ENCODE data around the gene ZBTB7A.

Gene ZBTB7A

GRCh38 chr19:4093643-4094175, 27.0 kb upstream of the ZBTB7A start:
- DNase-seq = no peak

GRCh38 chr19:4090356-4091220, 23.9 kb upstream of the ZBTB7A start:
- no peak for DNase-seq

- no peak for DNase-seq
Measured at GRCh38 chr19:4089946-4090345, 23.2 kb upstream of the ZBTB7A start.

GRCh38 chr19:4089400-4089908, 22.8 kb upstream of the ZBTB7A start:
- DNase-seq = no peak

GRCh38 chr19:4088975-4089374, 22.3 kb upstream of the ZBTB7A start:
- no peak for DNase-seq

- no peak for DNase-seq
Measured at GRCh38 chr19:4087787-4088679, 21.3 kb upstream of the ZBTB7A start.

GRCh38 chr19:4086411-4086867, 19.7 kb upstream of the ZBTB7A start:
- no peak for DNase-seq

GRCh38 chr19:4084547-4084877, 17.8 kb upstream of the ZBTB7A start:
- DNase-seq = no peak

GRCh38 chr19:4083677-4084546, 17.2 kb upstream of the ZBTB7A start:
- no peak for DNase-seq

GRCh38 chr19:4082172-4082571, 15.5 kb upstream of the ZBTB7A start:
- DNase-seq = no peak

GRCh38 chr19:4081441-4082129, 14.9 kb upstream of the ZBTB7A start:
- peak; percentile 22 for DNase-seq

GRCh38 chr19:4080473-4080872, 13.8 kb upstream of the ZBTB7A start:
- DNase-seq = no peak

- DNase-seq = no peak
Measured at GRCh38 chr19:4077800-4078684, 11.3 kb upstream of the ZBTB7A start.

GRCh38 chr19:4077007-4077374, 10.3 kb upstream of the ZBTB7A start:
- DNase-seq = no peak

GRCh38 chr19:4075373-4075772, 8.7 kb upstream of the ZBTB7A start:
- no peak for DNase-seq

- DNase-seq = no peak
Measured at GRCh38 chr19:4071610-4072009, 4.9 kb upstream of the ZBTB7A start.

GRCh38 chr19:4069331-4069959, 2.7 kb upstream of the ZBTB7A start:
- no peak for DNase-seq

- DNase-seq = no peak
Measured at GRCh38 chr19:4068047-4068966, 1.6 kb upstream of the ZBTB7A start.

- DNase-seq = no peak
Measured at GRCh38 chr19:4067396-4068046, 822 bp upstream of the ZBTB7A start.

All from NCI-H226 (cell line).